NCI-H146 treated with DMSO at 0.1 percent for 48 hours (cell line): ENCODE data around the gene COL16A1.

Experiments used
- DNase-seq: peaks from one replicate; lab custom pipeline; 2025; ENCODE audit not compliant: unreplicated experiment; lab: John Stamatoyannopoulos, UW

The COL16A1 gene

DNA sequence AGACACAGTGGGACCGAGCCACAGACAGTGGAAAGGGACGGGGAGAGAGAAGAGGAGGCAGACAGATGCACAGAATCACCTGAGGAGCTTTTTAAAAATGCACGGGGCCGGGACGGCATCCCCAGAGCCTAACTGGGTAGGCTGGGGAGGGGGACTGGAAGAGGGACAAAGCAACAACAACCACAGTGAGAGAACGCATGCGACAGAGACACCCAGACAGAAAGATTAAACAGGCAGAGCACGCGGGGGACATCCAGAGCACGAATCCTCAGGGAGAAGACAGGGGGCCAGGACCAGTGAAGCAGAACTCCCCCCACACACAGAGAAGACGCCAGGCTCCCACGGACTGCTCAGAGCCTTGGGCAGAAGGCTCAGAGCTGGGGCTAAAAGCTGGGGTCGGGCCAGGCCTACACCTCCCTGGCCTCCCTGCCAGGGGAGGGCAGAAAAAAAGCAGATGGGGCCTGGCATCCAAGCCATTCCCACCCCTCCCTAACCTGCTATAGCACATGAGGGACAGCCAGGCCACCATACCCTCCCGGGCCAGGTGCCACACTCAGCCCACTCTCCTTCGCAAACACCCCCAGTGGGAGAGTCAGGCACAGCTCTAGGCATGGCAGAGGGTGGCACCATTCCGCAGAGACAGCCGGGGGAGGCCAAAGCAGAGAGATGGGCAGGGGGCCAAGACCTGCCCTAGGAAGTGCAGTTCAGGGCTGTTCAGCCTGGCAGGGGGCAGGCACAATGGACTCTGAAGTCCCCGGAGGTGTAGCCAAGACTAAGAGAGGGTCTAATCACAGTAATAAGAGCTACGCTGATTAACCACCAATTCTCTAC is 29.8 kb upstream of the COL16A1 start:
- no peak for DNase-seq

DNA sequence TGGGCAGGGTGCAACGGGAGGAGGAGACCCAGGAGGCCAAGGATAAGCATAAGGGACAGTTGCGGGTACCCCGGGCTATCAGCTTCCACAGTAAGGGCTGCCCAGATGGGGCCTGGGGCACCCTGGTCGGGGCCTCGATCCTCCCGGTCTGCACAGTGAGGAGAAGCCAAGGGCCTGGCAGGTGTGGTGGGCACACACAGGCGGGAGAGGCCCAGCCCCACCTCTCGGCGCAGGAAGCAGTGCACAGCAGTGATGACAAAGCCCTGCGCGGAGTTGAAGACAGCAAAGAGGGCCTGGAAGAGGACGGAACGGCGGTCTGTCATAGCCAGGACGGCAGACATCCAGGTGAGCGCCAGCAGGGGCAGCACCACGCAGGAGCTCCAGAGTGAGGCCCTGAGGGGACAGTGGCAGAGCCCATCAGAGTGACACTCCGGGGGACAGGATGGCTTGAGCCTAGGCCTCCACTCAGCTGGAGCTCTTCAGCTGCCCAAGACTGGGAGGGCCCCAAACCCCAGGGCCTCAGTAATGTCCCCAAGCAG is 29.0 kb upstream of the COL16A1 start:
- no peak for DNase-seq

DNA sequence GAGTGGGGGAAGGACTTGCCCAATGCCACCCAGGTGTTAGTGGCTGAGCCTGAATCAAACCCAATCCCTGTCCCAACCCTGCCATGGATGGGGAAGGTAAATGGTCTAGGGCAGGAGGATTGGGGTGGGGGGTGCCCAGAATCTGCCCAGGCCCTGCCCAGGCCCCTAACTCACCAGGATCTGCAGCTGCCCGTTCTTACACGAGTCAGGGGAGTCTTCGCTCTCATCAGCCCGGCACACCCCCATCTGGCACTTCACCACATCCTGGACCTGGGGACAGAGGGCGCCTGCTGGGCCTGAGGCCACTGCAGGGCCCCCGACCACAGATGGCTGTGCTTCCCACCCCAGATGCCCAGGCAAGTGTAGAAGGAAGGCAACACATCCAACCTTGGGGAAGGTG is 28.5 kb upstream of the COL16A1 start:
- DNase-seq: no peak

DNA sequence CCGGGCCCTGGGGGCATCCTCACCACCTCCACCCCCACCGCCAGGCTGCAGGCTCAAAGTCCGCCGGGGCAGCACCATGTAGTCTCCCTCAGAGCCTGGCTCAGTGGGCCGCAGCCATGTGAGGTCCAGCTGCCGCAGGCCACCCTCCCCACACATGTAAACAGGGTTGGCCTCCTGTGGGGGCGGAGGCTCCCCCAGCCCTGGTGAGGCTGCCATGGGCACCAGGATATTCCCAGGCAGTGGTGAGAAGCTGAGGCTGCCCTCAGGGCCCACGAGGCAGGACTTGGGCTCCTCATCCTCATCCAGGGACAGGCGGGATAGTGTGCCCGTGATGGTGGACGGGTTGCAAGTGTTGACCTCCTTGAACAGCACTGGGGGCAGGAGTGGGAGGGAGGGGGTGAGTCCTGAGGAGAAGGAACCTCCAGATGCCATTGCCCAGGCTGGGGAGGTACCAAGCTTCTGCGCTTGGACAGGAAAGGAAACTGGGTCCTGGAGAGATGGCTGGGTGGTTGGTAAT is 27.3 kb upstream of the COL16A1 start:
- DNase-seq: no peak

DNA sequence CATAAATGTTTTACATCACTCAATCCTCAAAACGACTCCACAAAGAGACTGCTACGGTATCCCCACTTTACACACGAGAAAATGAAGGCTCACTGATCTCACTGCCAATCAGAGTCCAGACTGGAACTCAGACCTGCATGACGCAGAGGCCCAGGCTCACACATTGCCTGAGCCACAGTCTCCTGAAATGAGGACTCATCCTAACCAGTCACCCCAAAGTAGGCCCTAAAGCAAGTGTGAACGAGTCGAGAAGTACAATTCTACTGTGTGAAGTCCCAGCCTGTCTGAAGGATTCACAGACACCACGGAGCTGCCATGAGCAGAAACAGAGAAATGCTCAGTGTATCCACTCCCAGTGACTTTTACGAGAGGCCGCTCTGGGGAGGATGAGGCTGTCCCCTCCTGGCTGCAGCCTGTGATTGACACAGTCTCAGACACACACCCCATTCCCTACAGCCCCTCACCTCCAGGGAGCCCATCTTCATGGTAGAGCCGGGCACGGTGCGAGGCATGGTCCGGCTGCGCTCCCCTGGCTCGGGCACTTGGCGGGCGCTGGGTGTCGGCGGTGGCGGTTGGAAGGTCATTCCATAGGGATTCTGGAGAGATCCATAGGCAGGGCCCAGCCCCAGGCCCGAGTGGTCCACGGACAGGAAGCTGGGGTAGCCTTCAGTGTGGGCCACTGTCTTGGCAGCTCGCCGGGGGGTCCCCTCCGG is 26.7 kb upstream of the COL16A1 start:
- no peak for DNase-seq

DNA sequence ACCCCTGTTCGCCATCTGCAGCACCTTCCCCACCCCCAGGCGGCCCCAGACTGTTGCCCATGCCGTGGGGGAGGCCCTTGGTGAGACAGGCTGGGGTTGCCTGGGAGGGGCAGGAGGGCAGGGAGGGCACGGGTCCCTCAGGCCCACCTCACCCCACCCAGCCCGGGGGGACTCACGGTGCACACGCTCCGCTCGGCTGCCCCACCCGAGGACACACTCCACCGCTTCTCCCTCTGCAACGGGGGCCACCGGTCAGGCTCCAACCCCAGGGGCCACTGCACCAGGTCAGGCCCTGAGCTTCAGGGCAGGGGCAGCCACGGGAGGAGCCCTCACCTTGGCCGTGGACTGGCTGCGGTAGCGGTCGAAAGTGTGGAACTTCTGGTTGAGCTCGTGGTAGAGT is 24.0 kb upstream of the COL16A1 start:
- no peak for DNase-seq

DNA sequence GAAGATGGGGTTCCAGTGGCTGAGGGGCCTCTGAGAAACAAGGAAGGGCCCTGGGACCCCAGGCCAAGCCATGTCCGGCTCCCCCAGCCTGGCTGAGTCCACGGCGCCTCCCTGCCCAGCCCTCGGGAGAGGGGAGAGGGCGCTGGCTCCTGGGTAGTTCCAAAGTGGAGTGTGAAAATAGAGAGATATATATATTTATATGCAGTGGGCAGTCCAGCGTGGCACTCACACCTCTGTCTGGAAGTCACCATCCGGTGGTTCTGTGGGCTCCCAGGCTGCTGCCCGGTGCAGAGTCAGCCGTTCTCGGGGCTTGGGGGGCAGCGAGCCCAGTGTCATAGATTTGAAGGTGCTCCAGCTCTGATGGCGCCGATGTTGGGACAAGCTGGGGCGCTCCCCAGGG is 23.4 kb upstream of the COL16A1 start:
- DNase-seq: no peak

DNA sequence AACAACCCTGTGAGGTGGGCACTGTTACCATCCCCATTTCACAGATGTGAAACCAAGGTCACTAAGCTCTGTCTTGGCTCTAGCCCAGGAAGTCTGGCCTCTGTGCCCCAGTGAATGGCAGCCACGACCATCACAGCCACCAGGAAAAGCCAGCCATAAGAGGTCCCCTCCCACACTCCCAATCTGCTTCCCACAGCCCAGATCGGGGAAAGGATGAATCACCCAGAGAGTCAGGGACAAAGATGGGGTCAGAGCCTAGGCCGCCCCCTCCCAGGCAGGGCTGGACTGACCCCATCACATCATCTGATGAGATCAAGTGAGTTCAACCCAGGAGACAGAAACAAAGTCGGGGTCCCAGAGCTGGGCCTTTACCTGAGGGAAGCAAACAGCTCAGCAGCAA is 22.9 kb upstream of the COL16A1 start:
- DNase-seq: no peak

DNA sequence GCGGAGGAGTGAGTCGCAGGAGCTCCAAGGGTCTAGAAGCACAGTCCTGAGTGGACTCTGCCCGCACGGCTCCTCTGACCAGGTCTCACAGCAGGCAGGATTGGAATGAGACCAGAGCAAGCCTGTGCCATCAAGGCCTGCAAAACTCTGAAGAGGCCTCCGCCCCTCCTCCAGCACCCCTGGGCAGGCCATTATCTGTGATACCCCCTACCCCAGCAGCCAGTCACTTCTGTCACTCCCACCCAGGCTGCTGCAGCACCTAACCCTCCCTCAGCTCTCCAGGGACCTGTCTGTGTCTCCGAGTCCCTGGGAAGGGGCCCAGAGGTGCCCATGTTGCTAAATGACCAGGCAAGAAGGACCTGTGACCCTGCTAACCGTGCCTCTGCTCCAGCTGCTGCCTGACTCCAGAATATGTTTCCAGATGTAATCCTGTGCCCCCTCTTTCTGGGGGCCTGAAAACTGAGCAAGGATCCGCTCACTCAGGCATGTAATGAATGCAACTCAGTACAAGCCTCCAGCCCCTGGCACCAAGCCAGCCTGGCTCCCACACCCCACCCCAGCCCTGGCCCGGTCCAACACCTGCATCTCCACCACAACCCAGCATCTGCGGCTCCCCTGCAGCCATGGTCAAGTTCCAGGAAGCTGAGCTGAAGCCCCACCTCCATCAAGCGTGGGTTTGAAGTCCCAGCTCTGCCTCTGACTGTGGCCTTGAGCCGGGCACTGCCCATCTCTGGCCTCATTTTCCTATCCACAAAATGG is 22.1 kb upstream of the COL16A1 start:
- no peak for DNase-seq

DNA sequence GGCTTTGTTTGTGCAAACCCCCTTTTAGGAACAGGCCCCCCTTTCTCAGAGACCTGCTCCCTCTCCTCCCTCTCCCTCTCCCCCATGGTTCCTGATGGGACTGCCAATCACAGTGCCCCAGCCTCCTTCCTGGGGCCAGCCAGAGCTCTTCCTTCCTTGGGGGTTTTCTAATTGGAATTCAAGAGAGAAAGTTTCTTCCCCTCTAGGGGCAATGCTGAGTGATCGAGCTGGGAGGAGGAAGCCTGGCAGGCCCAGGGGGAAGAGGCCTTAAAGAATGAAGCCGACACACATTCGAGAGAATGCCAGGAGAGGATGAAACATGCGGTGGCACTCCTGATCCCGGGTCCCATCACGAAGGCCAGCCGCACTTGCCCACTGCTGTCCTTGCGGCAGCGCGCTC is 21.3 kb upstream of the COL16A1 start:
- no peak for DNase-seq

DNA sequence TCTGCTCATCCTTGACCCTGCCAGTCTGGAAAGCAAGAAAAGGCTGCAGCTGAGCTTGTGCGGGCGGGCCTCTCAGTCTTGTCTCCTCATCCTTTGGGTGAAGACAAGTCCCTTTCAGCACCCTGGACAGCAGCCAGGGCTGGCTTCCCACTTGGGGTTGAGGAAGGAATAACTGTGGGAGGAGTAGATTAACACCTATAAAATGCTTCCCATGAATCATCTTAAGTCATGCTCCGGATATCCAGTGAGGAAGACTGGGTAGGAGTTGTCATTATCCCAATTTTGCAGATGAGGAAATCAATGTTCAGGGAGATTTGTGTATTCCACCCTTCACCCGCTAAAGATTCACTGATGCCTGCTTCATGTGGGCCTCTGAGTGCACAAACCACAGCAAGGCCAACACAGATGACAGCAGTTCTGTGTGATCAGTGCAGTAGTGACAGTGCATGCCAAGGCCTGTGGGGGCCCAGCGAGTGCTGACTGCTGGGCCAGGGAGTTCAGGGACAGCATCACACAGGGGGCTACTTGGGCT is 20.1 kb upstream of the COL16A1 start:
- DNase-seq: no peak

DNA sequence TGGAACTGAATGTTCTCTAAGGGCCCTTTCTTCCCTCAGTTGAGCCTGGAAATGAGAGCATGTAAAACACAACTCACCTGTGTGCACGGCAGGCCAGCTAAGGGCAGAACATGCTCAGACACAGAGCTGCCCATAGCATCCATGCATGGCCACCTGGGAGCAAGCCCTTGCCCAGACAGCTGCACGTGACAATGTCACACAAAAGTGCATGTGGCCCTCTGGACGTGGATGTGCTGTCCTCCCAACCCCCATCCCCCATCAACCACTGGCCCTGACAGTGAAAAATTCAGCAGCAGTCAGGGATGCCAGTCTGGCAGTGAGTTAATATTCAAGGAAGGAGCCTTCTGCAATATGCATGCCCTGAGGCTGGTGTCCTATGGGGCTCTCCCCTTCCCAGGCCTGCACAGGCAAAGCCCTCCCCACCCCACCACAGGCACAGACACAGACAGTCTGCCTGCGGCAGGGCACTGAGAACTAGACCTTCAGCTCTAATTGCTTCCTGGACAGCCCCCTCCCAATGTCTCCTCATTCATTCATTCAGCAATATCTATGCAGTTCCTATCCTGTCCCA is 14.6 kb upstream of the COL16A1 start:
- DNase-seq: no peak

DNA sequence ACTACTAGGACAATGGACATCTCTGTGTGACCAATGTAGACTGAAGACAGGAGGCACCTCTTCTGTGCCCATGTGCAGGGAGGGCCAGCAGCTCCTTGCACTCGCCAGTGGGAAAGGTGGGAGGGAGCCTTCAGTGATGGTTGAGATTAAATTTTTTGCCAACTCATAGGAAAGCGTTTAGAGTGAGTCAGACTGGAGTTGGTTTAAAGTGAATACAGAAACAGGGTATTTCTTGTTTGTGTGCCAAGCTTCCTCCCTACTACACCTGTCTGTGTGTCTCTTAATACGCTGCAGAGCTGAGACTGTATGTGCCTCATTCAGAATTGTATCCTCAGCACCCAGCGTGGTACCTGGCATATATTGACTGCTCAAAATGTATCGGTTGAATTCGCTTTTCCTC is 13.5 kb upstream of the COL16A1 start:
- no peak for DNase-seq

DNA sequence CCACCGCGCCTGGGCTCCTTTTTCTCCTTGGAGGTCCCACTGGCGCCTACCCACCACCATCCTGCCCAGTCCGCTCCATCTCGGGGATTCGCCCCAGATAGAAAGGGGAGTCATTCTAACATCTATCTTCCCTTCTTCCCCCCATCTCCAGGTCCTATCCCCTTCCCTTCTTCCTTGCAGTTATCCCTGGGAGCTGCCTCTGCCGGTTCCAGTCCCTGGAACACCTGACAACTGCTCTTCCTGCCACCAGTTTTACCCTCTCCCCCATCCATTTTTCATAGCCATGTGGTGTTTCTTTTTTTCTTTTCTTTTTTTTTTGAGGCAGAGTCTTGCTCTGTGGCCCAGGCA is 12.0 kb upstream of the COL16A1 start:
- no peak for DNase-seq

DNA sequence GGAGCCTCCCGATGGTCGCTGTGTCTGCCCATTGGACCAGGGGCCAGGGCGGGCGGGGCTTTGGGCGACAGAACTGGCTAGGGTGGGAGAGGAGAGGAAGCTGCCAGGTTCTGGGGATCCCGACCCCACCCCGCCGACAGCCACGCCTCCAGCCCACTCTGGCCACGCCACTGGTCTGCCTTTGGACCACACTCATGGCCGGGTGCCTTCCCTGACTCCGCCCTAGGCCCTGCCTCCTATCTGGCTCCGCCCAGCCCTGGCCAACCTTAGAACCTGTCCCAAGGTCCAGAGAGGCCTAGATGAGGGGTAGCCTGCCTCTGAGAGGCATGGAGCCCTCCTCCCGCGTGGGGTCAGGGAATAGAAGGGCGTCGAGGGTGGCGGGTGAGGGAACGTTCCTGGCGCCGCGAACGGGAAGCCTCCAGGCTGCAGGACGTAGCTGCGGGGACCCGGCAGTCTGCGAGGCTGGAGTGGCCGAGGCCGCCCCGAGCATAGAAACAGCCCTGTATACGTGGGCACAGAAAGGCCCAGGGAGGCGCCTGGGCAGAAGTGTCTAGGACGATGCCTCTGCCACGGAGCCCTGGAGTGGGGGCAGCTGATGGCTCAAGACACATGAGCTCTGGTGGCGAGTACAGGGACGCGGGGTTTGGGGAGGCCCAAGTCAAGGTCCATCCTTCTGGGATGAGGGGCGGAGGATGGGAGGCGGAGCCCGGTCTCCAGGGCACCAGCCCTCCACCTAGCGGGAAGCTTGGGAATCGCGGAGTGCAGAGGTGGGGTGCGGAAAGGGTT is 11.5 kb upstream of the COL16A1 start:
- peak; percentile 46 for DNase-seq

DNA sequence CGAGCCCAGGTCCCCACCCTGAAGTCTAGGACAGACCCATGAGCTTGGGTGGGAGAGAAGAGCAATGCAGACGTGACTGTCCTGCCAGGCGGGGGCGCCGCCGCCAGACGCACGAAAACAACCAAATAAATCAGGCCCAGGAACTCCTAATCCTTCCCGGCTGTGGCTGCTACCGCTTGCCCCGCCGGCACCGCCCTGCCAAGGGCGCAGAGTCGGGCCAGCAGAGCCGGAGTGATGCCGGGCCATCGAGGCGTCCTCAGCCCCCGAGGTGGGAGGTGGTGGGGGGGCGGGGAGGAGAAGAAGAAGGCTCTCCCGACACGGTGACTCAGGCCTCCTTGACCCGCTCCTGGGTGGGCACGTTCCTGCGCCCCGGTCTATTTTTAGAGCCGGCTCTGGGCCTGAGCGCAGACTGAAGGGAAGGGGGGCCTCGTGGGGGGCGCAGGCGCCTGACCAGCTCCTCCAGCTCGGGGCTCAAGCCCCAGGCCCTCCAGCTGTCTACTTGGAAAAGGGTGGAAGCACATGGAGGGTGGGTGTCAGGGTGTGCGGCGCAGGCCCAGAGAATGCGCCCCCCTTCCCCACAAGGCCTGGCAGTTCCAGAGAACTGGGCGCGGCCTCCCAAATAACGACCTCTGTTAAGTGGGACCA is 10.7 kb upstream of the COL16A1 start:
- no peak for DNase-seq

DNA sequence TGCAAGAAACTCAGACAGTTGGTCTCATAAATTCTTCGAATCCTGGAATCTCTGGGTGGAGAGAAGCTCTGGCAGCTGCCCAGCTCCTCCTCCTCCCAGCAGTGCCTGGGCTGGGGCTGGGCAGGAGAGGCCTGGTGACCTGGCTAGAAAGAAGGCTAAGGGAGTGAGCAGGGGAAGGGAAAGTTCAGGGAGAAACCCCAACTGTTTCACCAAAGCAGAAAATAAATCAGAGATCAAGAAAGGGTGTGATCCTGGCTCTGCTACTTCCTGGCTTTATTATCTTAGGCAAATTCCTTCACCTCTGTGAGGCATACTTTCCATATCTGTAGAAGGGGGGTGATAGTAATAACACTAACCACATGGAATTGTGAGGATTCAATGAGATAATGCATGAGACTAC is 8.8 kb upstream of the COL16A1 start:
- no peak for DNase-seq

DNA sequence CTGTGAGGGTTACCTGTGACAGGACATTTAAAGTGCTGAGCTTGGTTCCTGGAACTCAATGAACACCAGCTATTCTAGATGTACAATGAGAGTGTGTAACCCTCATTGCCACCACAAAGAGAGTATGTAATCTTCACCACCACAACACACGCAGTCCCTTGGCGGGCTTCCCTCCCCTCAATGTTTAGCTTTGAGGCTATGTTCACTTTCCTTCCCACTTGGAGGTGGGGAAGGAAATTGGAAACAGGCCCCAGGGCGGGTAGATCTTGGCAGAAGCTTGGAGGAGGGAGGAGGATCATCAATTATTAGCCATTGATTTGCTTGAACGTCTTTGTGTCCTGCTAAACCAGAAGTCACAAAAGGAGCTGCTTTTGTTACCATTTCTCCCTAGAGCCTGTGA is 8.3 kb upstream of the COL16A1 start:
- no peak for DNase-seq

DNA sequence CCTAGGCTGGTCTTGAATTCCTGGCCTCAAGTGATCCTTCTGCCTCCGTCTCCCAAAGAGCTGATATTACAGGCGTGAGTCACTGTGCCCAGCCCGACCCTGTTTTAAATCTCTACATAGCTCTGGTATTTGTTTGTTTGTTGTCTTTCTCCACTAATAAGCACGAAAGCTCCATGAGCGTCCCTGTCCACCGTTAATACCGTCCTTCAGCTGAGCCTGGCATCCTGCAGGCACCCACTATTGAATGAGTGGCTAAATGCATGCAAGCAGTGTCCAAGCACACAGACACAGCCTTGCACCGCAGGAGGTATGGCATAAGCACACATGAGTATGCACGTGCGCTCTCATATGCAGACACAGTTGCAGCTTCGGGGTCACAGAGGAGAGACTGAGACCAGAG is 4.5 kb upstream of the COL16A1 start:
- DNase-seq: peak; percentile 40

DNA sequence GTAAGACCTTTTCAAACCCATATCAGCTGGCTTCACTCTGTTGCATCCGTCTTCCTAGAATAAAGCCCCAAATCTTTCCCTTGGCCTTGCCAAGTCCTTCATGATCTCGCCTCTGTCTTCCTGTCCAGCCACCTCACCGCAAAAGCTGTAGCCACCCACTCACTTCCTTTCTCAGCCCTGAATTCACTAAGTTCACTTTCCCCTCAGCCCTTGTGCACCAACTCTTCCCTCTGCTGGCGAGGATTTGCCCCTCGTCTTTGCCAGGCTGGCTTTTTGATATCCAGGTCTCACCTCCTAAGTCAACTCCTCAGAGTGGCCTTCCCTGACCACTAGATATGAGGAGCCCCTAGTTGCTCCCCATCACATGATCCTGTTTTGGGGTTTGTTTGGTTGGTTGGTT is 3.9 kb upstream of the COL16A1 start:
- DNase-seq: no peak
